ENCODE results near the gene RSPO3.

Gene RSPO3

DNA sequence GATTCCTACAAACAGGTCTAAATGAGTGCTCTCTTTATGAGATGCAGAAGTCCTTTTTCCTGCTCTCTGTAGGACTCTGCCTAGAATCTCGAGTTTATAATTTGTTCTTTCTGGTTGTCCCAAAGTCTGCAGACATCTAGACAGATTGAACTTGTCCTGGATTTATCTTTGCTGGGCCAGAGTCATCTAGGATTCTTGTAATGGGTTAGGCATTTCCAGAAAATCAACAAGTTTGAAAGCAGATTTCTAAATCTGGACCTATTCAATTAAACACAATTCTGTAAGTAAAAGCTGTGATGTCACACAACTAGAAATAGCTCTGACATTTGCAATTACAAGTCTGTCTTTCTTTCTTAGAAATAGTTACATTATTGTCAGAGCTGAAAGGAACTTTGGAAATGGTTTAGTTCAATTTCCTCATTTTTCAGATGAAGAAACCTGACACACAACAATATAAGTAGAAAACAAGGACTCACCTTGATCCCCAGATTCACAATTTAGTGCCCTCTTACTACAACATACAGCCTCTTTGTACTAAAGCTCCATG, 4.2 kb upstream of the RSPO3 start:
- no peak for DNase-seq

DNA sequence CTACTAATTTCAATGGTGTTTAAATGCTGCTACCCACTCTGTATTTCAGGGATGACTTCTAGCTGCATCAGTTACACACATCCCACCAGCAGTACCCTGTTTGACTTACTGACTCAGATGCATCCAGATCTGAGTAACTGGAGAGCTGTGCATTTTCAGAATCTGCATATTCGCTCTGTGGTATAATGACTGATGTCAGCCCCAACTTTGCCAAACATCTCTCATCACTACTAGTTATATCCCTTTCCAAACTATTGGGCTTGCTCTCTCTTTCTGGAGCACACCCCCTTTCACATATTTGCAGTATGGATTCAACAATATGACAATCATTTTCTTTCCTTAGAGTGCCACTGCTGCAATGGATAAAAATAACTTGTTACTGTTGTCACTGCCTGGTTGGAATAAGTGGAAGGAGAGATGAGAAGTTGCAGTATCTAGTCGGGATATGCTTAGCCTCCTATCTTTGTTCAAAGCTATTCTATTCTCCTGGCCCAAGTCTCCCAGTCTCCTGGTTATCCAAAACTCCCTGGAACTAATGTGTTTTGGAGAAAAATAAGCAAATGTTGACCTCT, 3.3 kb upstream of the RSPO3 start:
- no peak for DNase-seq

- DNase-seq = no peak
These were observed 2.7 kb upstream of the RSPO3 start for GRCh38 chr6:127115746-127116145.

GRCh38 chr6:127117979-127118297, 533 bp upstream of the RSPO3 start:
- no peak for DNase-seq

- DNase-seq = no peak
These were observed 891 bp downstream of the RSPO3 start for GRCh38 chr6:127119102-127120022.

DNA sequence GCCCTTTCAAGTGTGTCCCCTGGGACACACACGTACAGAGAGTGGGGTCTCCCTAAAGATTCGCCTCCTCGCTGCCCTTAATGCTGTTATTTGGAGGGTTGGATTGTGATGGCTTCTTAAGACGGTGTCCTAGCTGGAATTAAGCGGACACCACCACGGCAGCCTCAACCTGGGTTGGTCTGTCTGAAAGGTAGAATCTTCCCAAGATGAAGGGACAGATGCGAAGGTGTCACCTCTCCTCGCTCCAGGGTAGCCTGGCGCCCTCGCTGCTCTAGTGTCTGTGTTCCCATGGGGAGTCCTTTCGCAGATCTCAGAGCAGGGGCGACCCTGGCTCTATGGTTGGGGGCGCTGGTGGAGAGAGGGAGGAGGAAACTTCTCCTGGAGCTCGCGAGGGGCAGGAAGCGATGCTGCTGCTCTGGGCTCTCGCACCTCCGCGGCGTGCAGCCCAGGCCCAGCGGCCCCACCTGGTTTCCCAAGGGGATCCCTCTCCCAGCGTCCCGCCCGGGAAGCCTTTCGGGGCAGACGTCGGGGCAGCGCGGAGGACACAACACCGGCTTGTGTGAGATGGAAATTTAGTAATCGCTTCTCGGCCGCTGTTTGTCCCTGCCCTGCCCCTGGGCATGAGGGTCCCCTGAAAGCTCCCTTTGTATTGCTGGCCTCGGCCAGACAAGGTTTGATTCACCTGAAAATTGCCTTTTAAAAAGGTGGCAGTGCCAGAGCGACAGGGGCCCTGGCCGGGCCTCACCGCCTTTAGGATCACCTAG, 1.7 kb downstream of the RSPO3 start:
- no peak for DNase-seq

DNA sequence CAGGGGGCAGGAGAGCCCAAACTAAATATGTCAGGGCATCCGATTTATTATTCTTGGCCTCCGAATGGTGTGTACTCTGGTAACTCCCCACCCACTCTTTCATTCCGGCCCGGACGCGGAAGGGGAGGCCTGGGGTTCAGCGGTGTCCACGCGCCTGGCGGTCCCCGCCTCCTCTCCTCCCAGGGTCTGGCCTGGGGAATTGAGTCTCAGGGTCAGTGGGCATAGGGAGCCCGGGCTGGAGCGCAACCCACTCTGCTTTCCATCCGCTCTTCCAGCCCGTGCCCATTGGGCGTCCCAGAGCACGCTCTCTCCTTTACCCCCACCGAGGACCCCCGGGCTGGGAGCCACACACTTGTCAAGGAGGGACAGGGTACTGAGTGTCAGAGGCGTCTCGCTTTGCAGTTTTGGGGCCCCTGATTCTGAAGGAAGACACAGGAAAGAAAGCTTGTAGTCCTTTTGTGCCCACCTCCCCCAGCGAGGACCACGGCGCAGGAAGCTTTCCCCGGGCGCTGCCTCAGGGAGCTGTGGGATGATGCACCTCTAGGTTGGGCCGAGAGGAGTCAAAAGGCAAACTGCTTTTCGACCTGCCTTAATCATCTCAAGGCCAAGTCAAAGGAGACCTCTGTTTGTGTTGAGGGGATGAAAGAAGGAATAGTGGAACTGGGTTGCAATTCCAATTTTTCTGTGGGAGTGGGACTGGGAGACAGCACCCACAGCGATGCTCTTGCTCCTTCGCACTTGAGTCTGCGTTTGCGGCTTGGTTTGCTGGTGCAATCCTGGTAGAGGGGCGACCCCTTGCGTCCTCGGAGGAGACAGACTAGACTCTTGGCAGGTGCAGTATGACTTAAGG, 2.5 kb downstream of the RSPO3 start:
- DNase-seq = peak; percentile 29

- no peak for DNase-seq
These were observed 3.1 kb downstream of the RSPO3 start for GRCh38 chr6:127121637-127121960.

- no peak for DNase-seq
These were observed 5.7 kb downstream of the RSPO3 start for GRCh38 chr6:127124172-127124571.

DNA sequence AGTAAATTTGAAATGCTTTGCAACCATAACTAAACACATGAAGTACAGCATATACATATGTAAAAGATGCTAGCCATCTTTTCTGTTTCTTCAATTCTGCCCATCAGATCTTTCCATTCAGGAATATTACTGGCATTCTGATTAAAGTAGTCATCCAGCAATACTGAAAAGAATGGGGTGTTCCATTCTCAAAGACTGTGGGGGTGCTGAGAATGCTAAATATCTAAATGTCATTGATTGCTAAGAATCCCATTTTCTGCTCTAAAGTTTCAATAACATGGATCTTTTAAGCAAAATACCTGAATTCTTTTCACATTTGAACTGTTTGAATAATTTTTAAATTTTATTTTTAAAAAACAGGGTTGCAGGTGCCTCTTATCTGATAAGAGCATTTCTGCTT, 6.2 kb downstream of the RSPO3 start:
- DNase-seq = no peak

GRCh38 chr6:127128066-127128465, 9.6 kb downstream of the RSPO3 start:
- DNase-seq = no peak

- no peak for DNase-seq
These were observed 10.8 kb downstream of the RSPO3 start for GRCh38 chr6:127129251-127129650.

DNA sequence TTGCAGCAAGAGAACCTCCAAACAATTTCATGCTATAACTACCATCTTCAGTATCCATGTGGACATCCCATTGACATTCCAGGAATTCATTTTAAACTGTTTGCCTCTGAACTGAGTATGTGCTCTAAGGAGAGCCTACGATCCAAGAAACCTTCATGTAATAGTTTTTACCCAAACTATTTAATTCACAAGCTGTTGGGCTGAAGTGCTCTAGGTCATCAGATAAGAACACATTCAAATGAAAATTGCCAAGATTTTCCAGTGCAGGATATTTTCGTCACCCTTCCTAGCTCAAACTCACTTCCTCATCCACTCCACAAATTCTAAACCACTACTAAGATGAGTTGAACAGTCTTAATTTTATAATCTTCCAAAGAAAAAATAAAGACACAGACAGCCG, 12.8 kb downstream of the RSPO3 start:
- no peak for DNase-seq

DNA sequence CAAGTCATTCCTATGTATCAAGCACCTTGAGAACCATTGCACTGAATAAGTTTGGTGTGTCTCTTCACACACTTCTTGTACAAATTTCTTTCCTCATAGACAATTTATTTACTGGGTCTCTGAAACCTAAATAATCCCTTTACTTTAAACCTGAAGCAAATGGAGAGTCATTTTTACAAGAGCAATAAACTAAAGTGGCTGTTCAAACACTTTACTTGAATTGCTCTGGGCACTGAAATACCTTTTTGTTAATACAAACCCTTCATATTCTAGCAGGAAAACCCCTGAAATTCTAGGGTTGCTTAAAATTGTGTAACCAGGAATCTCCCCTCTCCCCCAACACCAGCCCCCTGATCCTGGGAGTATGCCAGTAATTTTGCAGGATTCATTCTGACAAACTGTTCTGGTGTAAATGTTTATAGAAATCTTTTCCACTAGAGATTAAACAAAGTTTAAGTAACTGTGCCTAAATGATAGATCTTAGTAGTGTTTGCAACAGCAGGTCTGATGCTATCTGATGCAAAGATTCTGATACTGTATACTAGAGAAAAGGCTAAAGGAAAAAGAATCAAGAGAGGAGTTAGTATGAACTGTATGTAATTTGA, 13.4 kb downstream of the RSPO3 start:
- no peak for DNase-seq

DNA sequence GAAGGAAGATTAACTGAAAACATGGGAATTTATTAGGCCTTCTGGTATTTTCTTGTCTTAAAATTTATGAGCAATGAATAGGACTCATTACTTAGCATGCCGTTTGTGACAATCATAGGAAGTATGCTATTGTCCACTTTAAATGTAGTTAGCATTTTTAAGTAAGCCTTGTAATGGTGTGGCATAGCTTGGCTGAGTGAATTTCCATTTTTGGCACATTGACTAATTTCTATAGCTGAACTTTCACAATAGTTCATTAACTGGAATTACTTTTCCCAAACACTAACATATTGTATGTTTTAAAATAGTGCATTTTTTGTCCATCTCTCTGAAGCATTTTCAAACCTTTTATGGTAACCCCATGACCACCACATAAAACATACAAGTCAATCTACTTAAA, 15.7 kb downstream of the RSPO3 start:
- no peak for DNase-seq

DNA sequence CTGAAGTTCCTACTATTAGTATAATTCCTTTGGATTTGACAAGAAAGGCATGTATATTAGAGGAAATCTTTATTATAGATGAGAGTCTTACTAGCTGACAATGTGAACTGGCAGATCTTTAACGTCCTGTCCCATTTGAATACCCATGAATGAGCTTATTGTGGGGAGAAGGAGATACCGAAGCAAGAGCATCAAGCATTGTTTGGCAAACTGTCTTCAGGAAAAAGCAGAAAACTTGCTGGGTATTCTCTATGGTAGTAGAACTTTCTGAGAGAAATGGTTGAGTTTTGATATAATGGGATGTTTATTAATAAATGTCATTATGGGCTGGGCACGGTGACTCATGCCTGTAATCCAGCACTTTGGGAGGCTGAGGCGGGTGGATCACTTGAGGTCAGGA, 18.3 kb downstream of the RSPO3 start:
- DNase-seq = no peak

GRCh38 chr6:127146932-127147331, 28.5 kb downstream of the RSPO3 start:
- DNase-seq = no peak

DNA sequence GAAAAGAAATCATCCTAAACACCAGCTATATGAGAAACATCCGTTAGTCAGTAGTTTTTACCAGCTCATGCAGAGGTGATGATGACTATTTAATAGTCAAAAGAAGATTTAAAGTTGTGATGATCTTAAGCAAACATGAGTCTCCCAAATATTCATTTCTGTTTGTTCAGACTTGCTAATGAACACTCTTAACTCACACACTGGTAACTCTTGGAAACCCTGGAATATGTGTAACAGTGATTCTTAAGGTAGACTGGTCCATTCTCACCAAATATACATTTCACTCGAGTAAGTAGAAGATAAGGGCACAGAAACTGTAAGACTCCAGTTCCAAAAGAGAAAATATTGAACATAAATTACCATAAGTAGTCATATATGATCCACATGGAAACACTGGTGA, 29.1 kb downstream of the RSPO3 start:
- DNase-seq = no peak

DNA sequence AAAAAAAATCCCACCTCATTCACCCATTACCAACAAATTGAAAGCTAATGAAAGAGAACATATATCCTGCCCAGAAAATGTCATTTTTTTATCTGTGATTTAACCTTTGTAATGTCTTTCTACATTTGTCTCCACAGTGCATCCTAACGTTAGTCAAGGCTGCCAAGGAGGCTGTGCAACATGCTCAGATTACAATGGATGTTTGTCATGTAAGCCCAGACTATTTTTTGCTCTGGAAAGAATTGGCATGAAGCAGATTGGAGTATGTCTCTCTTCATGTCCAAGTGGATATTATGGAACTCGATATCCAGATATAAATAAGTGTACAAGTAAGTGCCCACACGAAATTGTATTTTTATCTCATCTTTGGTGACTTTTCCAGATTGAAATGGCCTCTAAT, 30.0 kb downstream of the RSPO3 start:
- DNase-seq = no peak

DNA sequence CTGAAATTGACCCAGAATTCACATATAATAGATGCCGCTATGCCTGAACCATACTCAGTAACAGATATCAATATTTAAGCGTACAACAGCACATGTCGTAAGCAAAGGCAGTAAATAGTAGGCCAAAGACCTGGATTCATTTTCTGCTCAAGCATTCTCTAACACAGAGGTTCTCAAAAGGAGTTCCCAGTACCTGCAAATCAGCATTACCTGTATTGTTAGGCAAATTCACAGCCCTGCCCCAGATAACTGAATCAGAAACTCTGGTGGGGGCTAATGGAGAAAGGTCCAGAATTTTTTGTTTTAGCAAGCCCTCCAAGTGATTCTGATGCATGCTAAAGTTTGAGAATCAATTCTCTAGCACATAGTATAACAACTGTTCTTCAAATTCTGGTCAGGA, 36.0 kb downstream of the RSPO3 start:
- no peak for DNase-seq

GRCh38 chr6:127160484-127160883, 42.0 kb downstream of the RSPO3 start:
- DNase-seq = no peak

- no peak for DNase-seq
These were observed 44.4 kb downstream of the RSPO3 start for GRCh38 chr6:127162836-127163235.

DNA sequence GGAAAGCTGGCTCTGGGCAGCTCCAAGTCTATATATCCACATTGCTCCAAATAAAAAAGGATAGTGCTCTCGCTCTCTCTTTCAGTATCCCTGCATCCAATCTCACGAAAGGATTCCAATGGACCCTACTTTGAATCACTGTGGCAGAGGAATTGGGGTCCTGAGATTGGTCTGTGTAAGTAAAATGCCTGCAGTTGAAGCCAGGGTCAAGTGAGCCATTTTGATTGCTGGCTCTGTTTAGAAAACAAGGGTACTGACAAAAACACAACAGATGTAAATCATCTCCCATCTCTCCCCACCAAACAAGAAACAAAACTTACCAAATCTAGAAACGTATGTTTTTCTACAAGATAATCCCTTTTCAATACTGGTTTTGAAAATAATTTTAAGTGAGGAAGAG, 45.6 kb downstream of the RSPO3 start:
- no peak for DNase-seq
